Medulla oblongata (tissue), 1 donor: ENCODE measurements around the gene PFKL.
"Not testable (repeated sequence)": the region's sequence is repeated elsewhere in the genome, so short reads cannot be mapped to it uniquely, and the experiment has no call there.

Source experiments
- DNase-seq: peaks from one replicate; pipeline ENCODE4 v3.0.0-alpha.2; 2015; ENCODE audit errors: extremely low spot score

PFKL gene

GRCh38 chr21:44327603-44327974 lies 27.7 kb downstream of the PFKL start:
- DNase-seq: no peak

DNA sequence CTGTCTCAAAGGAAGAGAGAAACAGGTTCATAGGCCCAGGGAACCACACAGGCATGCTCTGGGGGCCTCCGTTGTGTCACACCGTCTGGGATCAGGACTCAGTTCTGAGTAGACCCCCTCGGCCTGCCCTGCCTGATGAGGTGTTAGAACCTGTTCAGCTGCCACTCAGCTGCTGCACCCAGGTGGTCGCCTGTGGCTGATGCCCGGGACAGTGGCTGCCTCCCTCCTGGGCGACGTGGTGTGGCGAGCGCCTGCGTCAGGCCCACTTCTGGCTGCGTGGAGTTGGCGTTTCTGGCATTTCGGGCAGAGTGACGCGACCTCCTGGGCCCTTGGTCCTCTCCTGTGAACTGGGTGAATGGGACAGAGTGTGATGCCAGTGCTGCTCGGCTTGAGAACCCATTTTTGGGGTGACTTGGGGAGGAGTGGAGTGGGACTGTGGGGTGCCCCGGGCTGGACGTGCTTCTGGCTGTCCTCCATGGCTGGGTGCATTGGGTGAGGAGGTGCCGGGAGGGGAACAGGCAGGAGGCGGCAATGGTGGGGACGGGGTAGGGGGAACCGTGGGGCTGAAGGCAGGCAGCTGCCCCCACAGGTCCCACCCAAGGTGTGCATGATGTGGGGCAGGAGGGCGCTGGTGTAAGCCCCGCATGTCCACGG lies 28.5 kb downstream of the PFKL start:
- DNase-seq: no peak

DNA sequence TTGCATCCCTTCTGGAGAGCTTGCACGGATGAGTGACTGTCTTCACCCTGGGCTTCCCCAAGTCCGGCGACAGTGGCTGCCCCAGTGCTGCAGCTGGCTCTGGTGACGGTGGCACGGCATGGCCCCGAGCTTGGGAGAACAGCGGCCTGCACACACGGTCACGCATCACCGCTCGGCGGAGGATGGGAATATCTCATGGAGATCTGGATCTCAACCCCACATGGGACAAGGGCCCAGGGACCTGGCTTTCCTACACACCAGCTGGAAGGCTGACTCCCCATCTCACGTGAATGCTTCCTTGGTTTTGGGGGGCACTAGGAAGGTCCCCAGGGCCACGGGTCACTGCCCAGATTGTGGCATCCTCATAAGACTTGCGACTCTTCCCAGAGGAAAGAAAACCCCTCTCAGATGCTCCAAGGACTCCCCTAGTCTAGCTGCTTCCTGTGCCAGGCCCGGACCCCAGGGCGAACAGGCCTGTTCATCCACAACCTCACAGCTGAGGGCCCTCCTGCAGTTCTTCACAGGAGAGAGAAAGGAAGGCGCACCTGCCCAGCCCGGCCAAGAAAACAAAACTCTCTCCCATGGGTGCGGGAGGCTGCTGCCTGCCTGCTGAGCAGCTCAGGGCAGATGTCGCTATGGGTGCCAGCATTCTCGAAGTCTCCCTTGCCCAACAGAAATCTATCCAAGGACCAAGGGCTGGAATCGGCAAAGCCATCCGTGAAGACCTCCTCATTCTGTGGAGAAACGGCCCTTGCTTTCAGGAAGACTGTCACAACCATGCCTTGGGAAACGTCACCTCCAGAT lies 29.4 kb downstream of the PFKL start:
- peak; percentile 54 for DNase-seq

DNA sequence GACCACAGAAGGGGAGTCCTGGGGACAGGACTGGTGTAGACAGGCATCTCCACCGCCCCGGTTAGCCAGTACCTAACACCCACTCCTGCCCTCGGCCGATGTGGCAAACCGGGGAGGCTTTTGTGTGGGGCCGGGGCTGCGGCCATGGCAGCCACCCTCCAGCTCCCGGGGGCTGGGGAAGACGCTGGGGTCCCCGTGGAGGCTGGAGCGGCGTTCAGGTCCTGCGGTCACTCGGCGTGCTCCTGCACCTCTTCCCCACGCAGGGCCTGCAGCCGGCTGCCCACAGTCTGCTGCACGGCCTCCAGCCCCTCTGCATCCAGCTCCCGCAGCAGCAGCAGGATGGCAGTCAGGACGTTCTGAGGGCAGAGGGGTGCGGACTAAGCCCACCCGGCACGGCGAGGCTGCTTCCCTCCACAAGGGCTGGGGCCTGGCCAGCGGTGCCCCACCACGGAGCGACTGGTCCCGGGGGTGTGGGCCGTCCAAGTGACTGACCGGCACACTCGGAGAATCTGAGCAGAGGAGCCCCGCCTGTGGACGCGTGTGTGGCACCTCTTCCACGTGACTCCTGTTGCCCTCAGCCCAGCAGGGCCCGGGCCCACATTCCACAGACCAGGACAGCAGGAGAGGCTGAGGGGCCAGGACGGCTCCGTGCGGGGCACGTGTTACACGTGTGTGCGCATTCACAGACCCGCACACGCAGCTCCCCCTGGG lies 30.3 kb downstream of the PFKL start:
- no peak for DNase-seq

DNA sequence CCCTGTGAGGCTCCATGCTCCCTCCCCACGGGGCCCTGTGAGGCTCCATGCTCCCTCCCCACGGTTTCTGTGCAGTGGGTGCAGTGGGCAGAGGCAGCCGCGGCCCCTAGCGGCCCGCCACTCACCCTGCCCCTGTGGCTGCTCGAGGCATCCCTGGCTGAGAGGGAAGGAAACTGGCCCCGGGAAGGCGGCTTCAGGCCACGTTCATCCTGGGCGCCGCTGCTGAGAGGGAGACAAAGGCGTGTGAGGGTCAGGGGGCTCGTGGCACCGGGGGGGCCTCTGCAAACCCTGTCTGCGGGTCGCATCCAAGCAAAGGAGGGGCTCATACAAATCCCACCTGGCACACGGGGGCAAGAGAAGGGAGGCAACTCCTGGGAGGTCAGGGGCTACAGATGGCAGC lies 30.8 kb downstream of the PFKL start:
- no peak for DNase-seq

DNA sequence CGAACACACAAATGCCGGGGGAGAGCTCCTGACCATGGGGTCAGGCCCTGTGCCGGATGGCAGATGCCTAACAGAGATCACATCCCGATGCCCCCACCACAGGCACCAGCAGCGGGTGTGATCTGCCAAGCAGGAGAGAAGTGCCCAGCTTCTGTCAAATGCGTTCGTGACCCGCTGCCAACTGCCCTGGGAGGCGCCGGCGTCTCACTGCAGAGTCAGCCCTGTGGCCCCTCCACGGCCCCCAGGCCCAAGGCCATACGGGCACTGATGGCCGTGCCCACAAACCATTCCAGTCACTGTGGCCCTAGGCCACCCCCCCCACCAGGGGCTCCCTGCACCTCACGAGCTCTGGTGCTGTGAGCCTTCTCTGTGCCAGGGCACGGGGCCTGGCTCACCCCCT lies 31.4 kb downstream of the PFKL start:
- DNase-seq: no peak

DNA sequence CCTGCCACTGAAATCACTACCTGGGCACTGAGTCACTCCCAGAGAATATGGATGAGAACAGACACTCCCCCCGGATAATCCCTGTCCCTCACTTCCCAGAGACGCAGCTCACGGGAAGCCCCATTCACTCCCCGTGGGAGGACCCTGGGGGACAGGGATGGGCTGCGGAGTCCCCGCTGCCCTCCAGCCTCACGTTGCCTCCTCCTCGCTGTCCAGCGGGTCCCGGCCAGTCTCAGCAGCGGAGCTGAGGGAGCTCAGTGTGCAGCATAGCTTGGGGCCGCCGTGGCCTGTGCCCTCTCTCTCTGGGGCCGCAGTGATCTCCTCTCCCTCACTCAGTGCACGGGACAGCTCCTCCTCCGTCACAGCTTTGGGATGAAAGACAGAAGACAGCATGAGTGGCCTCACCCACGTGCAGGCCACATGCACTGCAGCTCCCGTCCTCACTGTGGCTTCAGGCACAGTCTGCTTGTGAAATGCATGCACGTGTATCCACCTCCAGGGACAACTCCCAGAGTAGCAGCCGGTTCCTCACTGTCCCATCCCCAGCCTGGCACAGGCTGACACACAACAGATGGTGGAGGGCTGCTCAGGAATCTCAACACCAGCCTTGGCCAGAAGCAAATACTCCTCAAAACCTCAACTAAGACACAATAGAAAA lies 31.9 kb downstream of the PFKL start:
- DNase-seq: no peak

DNA sequence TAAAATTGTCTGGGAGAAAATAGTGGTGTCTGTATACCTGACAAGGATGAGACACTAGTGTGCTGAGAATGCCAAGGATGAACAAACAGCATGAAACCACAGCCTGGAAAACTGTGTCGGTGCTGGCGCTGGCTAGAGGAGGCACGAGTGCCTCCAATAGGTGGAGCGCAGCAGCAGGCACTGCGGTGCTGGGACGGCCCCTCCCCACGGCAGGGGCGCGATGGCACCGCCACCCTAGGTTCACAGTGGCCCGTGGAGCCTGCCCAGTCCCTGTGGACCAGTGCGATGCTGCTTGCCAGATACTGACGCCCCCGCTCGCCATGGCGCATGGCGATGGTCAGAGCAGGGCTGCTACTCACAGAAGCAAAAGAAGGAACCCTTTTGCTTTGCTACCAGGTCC lies 32.5 kb downstream of the PFKL start:
- no peak for DNase-seq

GRCh38 chr21:44332965-44333364 lies 33.1 kb downstream of the PFKL start:
- no peak for DNase-seq

- no peak for DNase-seq
These were observed 33.9 kb downstream of the PFKL start for GRCh38 chr21:44333509-44334328.

- DNase-seq: no peak
These were observed 34.6 kb downstream of the PFKL start for GRCh38 chr21:44334329-44335030.

DNA sequence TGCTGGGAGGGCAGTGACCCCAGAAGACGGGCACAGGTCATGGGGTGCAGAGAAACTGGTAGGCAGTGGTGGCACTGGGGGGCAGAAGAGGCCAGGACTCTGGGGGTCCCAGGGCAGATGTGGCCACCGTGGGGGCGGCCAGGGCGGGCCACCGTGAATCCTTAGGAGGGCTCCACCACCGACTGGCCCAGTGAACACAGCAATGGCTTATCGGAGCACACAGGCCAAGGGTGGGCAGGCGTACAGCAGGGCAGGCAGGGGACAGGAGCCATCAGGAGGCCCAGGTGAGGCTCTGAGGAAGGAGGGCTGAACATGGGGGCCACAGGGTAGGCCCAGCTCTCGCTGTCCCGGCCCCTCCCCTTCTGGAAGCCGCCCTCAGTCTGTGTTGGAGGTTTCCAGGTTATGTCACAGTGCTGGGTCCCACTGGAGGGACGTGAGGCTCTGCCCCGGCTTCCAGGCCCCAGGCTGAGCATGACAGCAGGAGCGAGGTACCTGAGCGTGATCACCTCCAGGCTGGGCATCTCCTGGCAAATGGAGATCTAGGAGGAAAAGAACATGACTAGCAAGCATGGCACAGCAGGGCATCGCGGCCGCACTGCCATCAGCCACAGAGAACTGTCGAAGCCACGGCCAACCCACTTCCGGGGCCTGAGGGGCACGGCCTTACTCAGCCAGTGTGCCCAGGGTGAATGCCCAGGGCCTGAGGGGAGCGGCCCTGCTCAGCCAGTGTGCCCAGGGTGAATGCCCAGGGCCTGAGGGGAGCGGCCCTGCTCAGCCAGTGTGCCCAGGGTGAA lies 35.6 kb downstream of the PFKL start:
- no peak for DNase-seq

DNA sequence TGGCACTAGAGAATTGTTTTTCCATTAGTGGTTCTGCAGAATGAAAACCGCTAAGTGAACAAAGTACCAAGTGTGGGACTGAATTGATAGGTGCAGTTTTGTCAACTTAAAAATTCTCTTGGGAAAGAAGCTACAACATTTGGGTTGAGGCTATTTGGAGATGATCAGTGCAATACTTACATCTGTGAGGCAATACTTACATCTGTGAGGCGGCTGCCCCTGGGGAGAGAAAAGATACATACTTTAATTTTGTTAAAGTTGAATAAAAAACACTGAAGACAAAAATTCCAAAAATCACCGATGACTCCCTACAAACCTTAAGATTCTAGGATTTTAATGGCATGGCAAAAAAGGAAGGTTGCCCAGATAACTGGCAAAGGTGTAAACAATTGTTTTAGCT lies 37.6 kb downstream of the PFKL start:
- DNase-seq: no peak

- peak; percentile 80 for DNase-seq
These were observed 38.4 kb downstream of the PFKL start for GRCh38 chr21:44337941-44338895.

DNA sequence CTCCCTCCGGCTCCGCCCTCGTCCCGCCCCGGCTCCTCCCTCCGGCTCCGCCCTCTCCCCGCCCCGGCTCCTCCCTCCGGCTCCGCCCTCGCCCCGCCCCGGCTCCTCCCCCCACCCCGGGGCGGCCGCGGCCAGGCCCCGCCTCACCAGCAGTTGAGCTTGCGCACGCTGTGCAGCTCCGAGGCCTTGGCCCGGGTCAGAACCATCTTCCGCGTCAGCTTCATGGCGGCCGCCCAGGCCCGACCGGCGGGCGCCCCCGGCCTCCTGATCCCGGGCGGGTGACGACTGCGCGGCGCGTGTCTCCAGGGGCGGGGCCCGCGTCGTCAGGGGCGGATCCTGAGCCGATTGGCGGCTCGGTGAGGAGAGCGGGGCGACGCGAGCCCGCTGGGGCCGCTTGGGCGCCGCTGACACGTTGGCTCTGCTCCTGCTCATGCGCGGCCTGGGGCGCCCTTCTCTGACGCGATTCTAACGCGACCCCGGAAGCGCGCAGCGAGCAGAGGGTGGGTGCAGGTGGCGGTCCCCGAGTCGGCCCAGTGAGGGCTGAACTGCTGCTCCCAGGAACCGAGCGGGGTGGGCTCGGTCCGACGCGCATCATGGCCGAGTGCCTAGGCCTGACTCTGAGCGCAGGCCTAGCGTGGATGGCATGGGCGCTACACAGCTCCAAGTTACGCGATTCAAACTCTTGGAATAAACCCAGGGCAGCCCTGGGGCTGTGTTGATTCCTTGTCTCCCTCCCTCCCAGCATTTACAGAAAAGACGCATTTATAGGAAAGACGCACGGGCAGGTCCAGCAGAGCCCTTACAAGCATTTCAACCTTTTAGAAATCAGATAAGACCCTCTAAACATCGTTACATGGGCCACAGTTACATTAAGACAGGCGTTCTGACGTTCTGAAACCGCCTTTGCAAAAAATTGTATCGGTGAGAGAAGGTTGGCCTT lies 39.4 kb downstream of the PFKL start, which contains the start of gene CFAP410:
CFAP410 (minus strand) TSS at position 420 of the 940 bp plus-strand sequence; CDS start at position 224, 196 bp downstream.
- DNase-seq: peak; percentile 96

GRCh38 chr21:44341726-44342458 lies 42.0 kb downstream of the PFKL start:
- not testable (repeated sequence) for DNase-seq

DNA sequence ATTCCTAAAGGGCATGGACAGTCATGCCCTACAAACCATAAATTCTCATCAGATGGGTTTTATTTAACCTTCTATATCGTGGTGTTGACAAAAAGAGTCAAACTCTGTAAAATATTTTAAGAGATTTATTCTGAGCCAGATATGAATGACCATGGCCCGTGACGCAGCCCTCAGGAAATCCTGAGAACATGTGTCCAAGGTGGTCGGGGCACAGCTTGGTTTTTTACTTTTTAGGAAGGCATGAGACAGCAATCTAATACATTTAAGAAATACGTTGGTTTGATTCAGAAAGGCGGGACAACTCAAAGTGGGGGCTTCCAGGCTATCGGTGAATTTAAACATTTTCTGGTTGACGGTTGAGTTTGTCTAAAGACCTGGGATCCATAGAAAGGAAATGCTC lies 43.1 kb downstream of the PFKL start:
- not testable (repeated sequence) for DNase-seq
